ENCODE data around the gene BRINP1. TPM values are rescaled to one million over a fixed set of nuclear protein-coding genes. Genes with fewer than 3 reads are reported as not detected.

Gene BRINP1
- total and polyA plus RNA-seq, 2 of the 8 experiments (the other 6 are each of a cell fraction or from before 2014, with no cell fraction given): 19.5 to 20.5 TPM

GRCh38 chr9:119366909-119367682 is 2.1 kb downstream of the BRINP1 start:
- H3K4me3 ChIP-seq (ENCODE audit: extremely low read depth in 1 of 4, insufficient read depth in 2 of 4, low read depth in 3 of 4, low read length in 4 of 4): peak overlapping the region in 3 of 4 experiments; percentile 85 to 88 (median 87); a peak in 5 of 8 replicates

More at GRCh38 chr9:119366909-119367682, 2.1 kb downstream of the BRINP1 start:
- Histone ChIP-seq H3K4ac (replicated peaks; ENCODE audit: insufficient read length, low read depth, low read length) (no peak overlapping the region), H3K14ac (ENCODE audit: insufficient read length) (no peak overlapping the region), H4K91ac (replicated peaks; ENCODE audit: insufficient read length, low read length) (no peak overlapping the region), H3K18ac (ENCODE audit: extremely low read depth, low read length) (0 out of 2 replicates have a peak overlapping the region, but pooled peaks have one; percentile 66), H3K36me3 (ENCODE audit: control insufficient read depth in 2 of 4, insufficient read depth in 4 of 4, low read length in 3 of 4) (no peaks in the 10 kb centered on the region), H3K23ac (ENCODE audit: insufficient read length) (no peak overlapping the region), H2AFZ (ENCODE audit: low read length) (no peak overlapping the region), H3K4me2 (ENCODE audit: insufficient read depth in 1 of 2, low read depth in 2 of 2, low read length in 2 of 2) (peak overlapping the region; percentile 97 to 98), H4K8ac (ENCODE audit: extremely low read depth, insufficient read depth, low read length) (no peak overlapping the region), H2BK120ac (replicated peaks; ENCODE audit: low read depth, low read length) (no peak overlapping the region), H2BK20ac (ENCODE audit: low read length) (no peak overlapping the region), H2BK12ac (ENCODE audit: low read depth, low read length) (peak overlapping the region; percentile 42; the same call in 1 of the 2 replicates), H3K27me3 (replicated peaks in 1 of 4; ENCODE audit: control insufficient read depth in 3 of 4, extremely low read depth in 1 of 4, insufficient read depth in 3 of 4, low read length in 3 of 4) (peaks cover 0 to 8% (median 5%) of the 10 kb centered on the region in 4 experiments; a peak in 5 of 7 replicates), H3K79me2 (ENCODE audit: control insufficient read depth in 1 of 2, insufficient read depth in 2 of 2, low read length in 2 of 2) (peaks cover 0 to 41% of the 10 kb centered on the region in 2 experiments; a peak in 3 of 4 replicates), H2BK15ac (ENCODE audit: low read length) (no peak overlapping the region), H3K4me1 (replicated peaks in 1 of 4; ENCODE audit: control insufficient read depth in 3 of 4, insufficient read depth in 4 of 4, low read length in 3 of 4) (peaks cover 3 to 15% (median 6%) of the 10 kb centered on the region in 4 experiments; a peak in 6 of 7 replicates), H4K20me1 (replicated peaks in 1 of 2; ENCODE audit: control insufficient read depth in 1 of 2, insufficient read depth in 2 of 2, low read length in 2 of 2) (peaks cover 0 to 4% of the 10 kb centered on the region in 2 experiments), H3K9me3 (ENCODE audit: insufficient read depth in 2 of 2, low read depth in 1 of 2, low read length in 1 of 2) (no peaks in the 10 kb centered on the region), H3K56ac (replicated peaks; ENCODE audit: insufficient read length, low read depth, low read length) (no peak overlapping the region), H2BK5ac (ENCODE audit: low read depth, low read length) (no peak overlapping the region; the same call in 1 of the 2 replicates), H3K23me2 (ENCODE audit: low read depth, low read length) (peaks cover 15% of the 10 kb centered on the region), H3K79me1 (ENCODE audit: low read depth, low read length) (no peaks in the 10 kb centered on the region; the same call in 1 of the 2 replicates), H3K9ac (replicated peaks in 1 of 4; ENCODE audit: extremely low read depth in 1 of 4, low read depth in 3 of 4, low read length in 3 of 4) (no peak overlapping the region), H2AK5ac (ENCODE audit: low read depth, low read length) (no peak overlapping the region), H4K5ac (ENCODE audit: insufficient read length, low read depth, low read length) (no peak overlapping the region), H3K27ac (ENCODE audit: low read depth, low read length) (no peak overlapping the region)
- ChIA-PET CTCF (ENCODE audit: partially characterized antibody) (interaction anchor here (0.6 to 1.6 kb wide), 4 partner anchors 9 to 771 kb away, joined by 3 to 7 read pairs (median 4); no protein-coding TSS in a partner anchor), POLR2A (ENCODE audit: partially characterized antibody) (interaction anchor here (0.7 kb wide), 1 partner anchor 354 kb away, joined by 3 read pairs; no protein-coding TSS in a partner anchor)
- TF ChIP-seq SP1 (IDR thresholded peaks at IDR 0.05; ENCODE audit: low read depth, low read length) (no peak), CHD2 (IDR thresholded peaks at IDR 0.05; ENCODE audit: low read length) (no peak), TAF7 (optimal IDR thresholded peaks at IDR 0.05; ENCODE audit: borderline replicate concordance, low read depth, low read length) (no peak), CTBP2 (IDR thresholded peaks at IDR 0.05; ENCODE audit: borderline replicate concordance, insufficient read depth, insufficient read length, low read length) (peak; percentile 1)
- 75% methylated on average over 9 of the region's 9 CpGs; no CpG with 5 or more reads in 1 of the 2 experiments for WGBS, 2 experiments (ENCODE audit: extremely low coverage in 1 of 2, insufficient coverage in 1 of 2, insufficient read length in 1 of 2, insufficient replicate concordance in 2 of 2, low coverage in 1 of 2, low lambda C conversion rate in 2 of 2, missing lambda C conversion rate in 1 of 2)
- FAIRE-seq (no peak), DNase-seq (ENCODE audit: low read depth in 1 of 2, low spot score in 2 of 2) (no peak)
